ENCODE measurements around the gene TUBB4B.

TUBB4B gene

DNA sequence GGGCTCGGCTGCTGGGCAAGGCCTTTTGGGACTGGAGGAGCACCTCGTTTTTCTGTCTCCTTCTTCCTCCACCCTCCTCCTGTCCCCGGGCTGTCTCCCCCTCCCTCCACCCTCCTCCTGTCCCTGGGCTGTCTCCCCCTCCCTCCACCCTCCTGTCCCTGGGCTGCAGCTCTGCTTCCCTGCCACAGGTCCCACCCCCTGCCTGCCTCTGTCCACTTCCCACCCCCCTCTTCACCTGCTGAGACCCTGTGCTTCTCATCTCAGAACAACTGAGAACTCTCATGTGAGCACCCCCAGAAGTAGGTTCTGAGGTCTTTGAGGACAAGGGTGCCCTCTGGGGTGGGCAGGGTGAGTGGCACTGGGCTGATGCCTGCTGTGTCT lies 30.6 kb downstream of the TUBB4B start:
- in situ Hi-C loops (cut with HindIII; ENCODE audit: low sequenced_read_pairs) = no loop called here
- TF ChIP-seq, protein P1, sequence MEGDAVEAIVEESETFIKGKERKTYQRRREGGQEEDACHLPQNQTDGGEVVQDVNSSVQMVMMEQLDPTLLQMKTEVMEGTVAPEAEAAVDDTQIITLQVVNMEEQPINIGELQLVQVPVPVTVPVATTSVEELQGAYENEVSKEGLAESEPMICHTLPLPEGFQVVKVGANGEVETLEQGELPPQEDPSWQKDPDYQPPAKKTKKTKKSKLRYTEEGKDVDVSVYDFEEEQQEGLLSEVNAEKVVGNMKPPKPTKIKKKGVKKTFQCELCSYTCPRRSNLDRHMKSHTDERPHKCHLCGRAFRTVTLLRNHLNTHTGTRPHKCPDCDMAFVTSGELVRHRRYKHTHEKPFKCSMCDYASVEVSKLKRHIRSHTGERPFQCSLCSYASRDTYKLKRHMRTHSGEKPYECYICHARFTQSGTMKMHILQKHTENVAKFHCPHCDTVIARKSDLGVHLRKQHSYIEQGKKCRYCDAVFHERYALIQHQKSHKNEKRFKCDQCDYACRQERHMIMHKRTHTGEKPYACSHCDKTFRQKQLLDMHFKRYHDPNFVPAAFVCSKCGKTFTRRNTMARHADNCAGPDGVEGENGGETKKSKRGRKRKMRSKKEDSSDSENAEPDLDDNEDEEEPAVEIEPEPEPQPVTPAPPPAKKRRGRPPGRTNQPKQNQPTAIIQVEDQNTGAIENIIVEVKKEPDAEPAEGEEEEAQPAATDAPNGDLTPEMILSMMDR (IDR thresholded peaks at IDR 0.05; ENCODE audit: low read depth, low read length, missing control alignments) = no peak
- no peak overlapping the region for H3K4me3 ChIP-seq (ENCODE audit: low read depth, low read length)
- no peak for DNase-seq (ENCODE audit: low read depth)

DNA sequence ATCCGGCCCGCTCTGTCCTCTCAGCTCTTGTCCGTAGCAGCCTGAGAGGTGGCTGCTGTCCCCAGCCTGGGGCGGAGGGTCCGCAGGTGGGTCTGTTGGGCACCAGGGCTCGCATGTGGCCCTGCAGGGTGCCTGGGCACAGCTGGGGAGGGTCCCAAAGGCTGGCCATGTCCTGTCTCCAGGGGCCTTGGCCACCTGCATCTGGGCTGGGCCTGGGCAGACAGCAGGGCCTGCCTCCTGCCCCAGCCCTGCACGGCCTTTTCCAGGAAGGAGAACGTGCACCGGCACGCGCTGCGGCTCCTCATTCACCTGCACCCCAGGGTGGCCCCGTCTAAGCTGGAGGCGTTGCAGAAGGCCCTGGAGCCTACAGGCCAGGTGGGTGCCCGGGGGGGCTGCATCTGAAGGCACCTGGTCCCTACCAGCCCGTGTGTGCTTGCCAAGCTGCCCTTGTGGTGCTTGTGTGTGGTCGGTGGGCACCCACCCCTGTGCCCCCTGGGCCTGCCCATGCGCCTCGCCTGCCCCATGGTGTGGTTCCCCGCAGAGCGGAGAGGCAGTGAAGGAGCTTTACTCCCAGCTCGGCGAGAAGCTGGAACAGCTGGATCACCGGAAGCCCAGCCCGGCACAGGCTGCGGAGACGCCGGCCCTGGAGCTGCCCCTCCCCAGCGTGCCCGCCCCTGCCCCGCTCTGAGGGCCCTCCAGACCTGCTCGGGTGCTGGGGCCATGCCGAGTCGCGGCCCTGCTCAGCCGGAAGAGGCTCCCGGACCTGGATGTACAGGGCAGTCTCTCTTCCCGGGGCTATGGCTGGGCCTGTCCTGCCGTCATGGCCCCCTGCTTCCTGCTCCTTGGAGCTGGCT lies 31.4 kb downstream of the TUBB4B start:
- H3K4me3 ChIP-seq (ENCODE audit: low read depth, low read length) = no peak overlapping the region
- in situ Hi-C loops (cut with HindIII; ENCODE audit: low sequenced_read_pairs) = no loop called here
- no peak for DNase-seq (ENCODE audit: low read depth)
- TF ChIP-seq, protein P1 (IDR thresholded peaks at IDR 0.05; ENCODE audit: low read depth, low read length, missing control alignments) = no peak

DNA sequence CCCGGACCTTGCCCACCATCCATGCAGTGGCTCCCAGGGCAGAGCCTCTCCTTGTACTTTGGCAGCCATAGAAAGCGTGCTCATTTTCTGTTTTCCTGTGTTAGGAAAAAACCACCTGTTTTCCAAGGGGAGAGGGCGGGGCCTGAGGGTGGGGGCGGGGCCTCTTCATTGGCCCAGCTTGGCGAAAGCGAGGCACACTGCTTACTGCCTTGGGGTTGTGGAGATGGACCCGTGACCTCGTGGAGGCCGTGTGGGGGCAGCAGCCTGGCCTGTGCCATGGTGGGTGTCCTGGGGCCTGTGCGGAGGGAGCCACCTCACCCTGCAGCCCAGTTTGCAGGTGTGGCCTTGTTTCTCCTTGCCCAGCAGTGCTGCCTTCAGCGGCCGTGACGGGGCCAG lies 32.0 kb downstream of the TUBB4B start:
- TF ChIP-seq, protein P1 (IDR thresholded peaks at IDR 0.05; ENCODE audit: low read depth, low read length, missing control alignments) = no peak
- no peak overlapping the region for H3K4me3 ChIP-seq (ENCODE audit: low read depth, low read length)
- no peak for DNase-seq (ENCODE audit: low read depth)
- in situ Hi-C loops (cut with HindIII; ENCODE audit: low sequenced_read_pairs) = no loop called here

DNA sequence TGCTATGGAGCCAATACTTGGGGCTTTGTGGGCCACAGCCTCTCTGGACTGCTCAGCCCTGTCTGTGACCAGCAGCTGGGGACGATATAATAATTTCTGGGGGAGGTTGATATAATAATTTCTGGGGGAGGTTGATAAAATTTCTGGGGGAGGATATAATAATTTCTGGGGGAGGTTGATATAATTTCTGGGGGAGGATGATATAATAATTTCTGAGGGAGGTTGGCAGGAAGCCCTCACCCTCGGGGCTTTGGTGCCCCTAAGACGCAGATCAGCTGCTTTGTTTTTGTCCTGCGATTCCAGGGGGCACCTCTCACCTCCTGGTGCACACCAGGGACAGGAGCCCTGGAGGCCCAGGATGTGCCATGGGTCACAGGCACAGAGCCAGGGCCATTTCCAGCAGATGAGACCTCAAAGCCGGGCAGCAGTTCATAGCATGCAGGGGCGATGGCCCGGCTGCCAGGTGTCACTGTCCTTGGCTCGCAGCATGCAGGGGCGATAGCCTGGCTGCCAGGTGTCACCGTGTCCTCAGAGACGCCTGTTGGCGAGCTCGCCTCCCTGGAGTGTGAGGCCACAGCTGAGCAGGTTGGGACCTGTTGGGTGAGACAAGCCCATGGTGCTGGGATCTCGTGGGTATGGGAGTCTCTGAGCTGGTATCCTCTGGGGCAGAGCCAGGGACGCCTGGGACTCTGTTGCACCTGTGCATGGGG lies 32.7 kb downstream of the TUBB4B start:
- H3K4me3 ChIP-seq (ENCODE audit: low read depth, low read length) = no peak overlapping the region
- in situ Hi-C loops (cut with HindIII; ENCODE audit: low sequenced_read_pairs) = no loop called here
- TF ChIP-seq, protein P1 (IDR thresholded peaks at IDR 0.05; ENCODE audit: low read depth, low read length, missing control alignments) = no peak
- no peak for DNase-seq (ENCODE audit: low read depth)

DNA sequence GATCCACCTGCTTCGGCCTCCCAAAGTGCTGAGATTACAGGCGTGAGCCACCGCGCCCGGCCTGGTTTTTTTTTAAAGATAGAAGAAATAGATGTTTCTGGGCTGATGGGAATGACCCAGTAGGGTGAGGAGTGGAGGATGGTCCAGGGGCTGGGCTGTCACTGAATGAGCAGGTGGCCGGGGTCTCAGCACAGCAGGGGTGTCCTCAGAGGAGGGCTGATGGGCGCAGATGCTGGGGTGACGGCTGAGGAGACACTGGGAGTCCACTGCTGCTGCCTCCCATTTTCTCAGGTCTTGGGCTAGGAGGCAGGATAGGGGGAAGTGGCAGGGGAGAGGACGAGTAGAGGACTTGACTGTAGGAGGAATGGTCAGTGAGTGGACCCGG lies 34.1 kb downstream of the TUBB4B start:
- no peak overlapping the region for H3K4me3 ChIP-seq (ENCODE audit: low read depth, low read length)

More for the DNA sequence above, 34.1 kb downstream of the TUBB4B start:
- TF ChIP-seq, protein P1 (IDR thresholded peaks at IDR 0.05; ENCODE audit: low read depth, low read length, missing control alignments) = no peak
- in situ Hi-C loops (cut with HindIII; ENCODE audit: low sequenced_read_pairs) = no loop called here
- no peak for DNase-seq (ENCODE audit: low read depth)

Data from astrocyte of the cerebellum (primary cell).